Karpas-422 (cell line): ENCODE measurements around the gene CBL. TPM values are rescaled to one million over a fixed set of nuclear protein-coding genes. Genes with fewer than 3 reads are reported as not detected.
"Not testable (repeated sequence)": the region's sequence is repeated elsewhere in the genome, so short reads cannot be mapped to it uniquely, and the experiment has no call there.

ENCODE experiments used
- DNase-seq: peaks from one replicate; pipeline ENCODE4 v3.0.0-alpha.2; 2015
- H2AFZ ChIP-seq: fragments of 200-600 bp; sonication (generic); 2 replicates; pipeline ENCODE4 v1.6.1; 2014; ENCODE audit warnings: antibody characterized with exemption, low read length, mixed read lengths
- H3K27ac ChIP-seq: fragments of 200-600 bp; sonication (generic); 2 replicates; pipeline ENCODE4 v1.5.1; 2014; ENCODE audit warnings: mild to moderate bottlenecking, low read length, moderate library complexity
- H3K27me3 ChIP-seq: fragments of 200-600 bp; sonication (generic); 2 replicates; pipeline ENCODE4 v1.6.1; 2014; ENCODE audit warnings: low read length, mixed read lengths
- H3K36me3 ChIP-seq: fragments of 200-600 bp; sonication (generic); 2 replicates; pipeline ENCODE4 v1.6.1; 2014; ENCODE audit warnings: low read length, mixed read lengths; ENCODE audit not compliant: insufficient read depth
- H3K4me1 ChIP-seq: fragments of 200-600 bp; sonication (generic); 2 replicates; pipeline ENCODE4 v1.6.1; 2014; ENCODE audit warnings: mild to moderate bottlenecking, low read length, mixed read lengths
- H3K4me2 ChIP-seq: fragments of 200-600 bp; sonication (generic); 2 replicates; pipeline ENCODE4 v1.6.1; 2014; ENCODE audit warnings: low read length, low read depth, mild to moderate bottlenecking; ENCODE audit not compliant: poor library complexity, severe bottlenecking
- H3K4me3 ChIP-seq: fragments of 200-600 bp; sonication (generic); 2 replicates; pipeline ENCODE4 v1.5.1; 2014; ENCODE audit warnings: mild to moderate bottlenecking, antibody characterized with exemption, low read length, mixed read lengths
- H3K79me2 ChIP-seq: fragments of 200-600 bp; sonication (generic); 2 replicates; pipeline ENCODE4 v1.6.1; 2014; ENCODE audit warnings: mild to moderate bottlenecking, low read length, mixed read lengths
- H3K9ac ChIP-seq: fragments of 200-600 bp; sonication (generic); 2 replicates; pipeline ENCODE4 v1.6.0; 2014; ENCODE audit warnings: low read length
- H3K9me2 ChIP-seq: fragments of 200-600 bp; sonication (generic), shearing (Covaris generic); replicated peaks from 2 replicates; pipeline ENCODE4 v1.6.0; 2014; ENCODE audit warnings: mild to moderate bottlenecking, low read length, moderate library complexity; ENCODE audit not compliant: insufficient read depth
- H3K9me3 ChIP-seq: fragments of 300-700, 200-600 bp; sonication (generic); 2 replicates; pipeline ENCODE4 v1.6.1; 2014; ENCODE audit warnings: low read length, mixed read lengths
- H4K20me1 ChIP-seq: fragments of 200-600 bp; sonication (generic); 2 replicates; pipeline ENCODE4 v1.6.1; 2014; ENCODE audit warnings: mild to moderate bottlenecking, antibody characterized with exemption, low read length, low read depth; ENCODE audit not compliant: insufficient read depth
- total RNA-seq: library from RNA; depleted of rRNA; stranded (reverse); fragments of >200 nt; shearing (Covaris generic); gene quantifications from 2 replicates; pipeline ENCODE4 v1.2.3, GENCODE V29; 2014; ENCODE audit warnings: low replicate concordance; rRNA removed

Gene CBL
- 18.0 and 34.0 TPM in 2 replicates for total RNA-seq

DNA sequence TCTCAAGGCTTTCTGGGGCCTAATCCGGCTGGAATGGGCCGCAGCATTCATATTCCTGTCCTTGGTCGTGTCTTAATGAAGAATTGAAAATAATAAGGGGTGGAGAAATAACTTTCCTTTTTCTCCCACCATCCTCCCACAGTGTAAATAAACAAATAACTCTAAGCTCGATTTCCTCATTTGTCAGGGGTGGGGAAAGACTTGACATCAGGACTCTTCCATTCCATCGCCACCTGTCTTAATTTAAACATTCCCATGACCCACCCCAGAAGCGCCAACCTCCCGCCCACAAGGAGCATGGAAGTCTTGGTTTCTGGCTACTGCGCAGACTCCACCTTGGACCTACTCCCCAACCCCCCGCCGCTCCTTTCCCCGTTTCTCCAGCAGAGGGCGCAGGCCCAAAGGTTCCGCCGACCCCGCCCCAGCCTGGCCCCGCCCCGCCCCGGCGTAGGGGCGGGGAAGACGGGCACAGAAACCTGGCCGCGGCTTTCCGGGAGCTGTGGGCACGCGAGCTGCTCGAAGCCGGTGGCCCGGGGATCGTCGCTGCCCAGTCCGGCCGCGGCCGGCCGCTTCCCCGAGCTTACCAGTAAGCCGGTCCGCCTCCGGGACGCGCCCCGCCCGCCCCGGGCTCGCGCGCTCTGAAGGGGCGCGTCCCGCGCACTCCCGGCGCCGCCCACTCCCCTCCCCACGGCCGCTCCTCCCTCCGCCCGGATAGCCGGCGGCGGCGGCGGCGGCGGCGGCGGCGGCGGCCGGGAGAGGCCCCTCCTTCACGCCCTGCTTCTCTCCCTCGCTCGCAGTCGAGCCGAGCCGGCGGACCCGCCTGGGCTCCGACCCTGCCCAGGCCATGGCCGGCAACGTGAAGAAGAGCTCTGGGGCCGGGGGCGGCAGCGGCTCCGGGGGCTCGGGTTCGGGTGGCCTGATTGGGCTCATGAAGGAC lies at the start of gene CBL:
CBL (plus strand) TSS at position 766 of the 937 bp plus-strand sequence; CDS start at position 845, 79 bp downstream.
- H3K4me1 ChIP-seq: peaks cover 24% of the 10 kb centered on the region
- H3K9me2 ChIP-seq: no peaks in the 10 kb centered on the region
- peak within 1 kb of the TSS; percentile 77 for H3K27ac ChIP-seq
- peak within 1 kb of the TSS; percentile 88 for H3K9ac ChIP-seq
- DNase-seq: peak; percentile 93
- H3K9me3 ChIP-seq: no peaks in the 10 kb centered on the region
- H4K20me1 ChIP-seq: no peaks in the 10 kb centered on the region
- peaks cover 45% of the 10 kb centered on the region for H3K79me2 ChIP-seq
- H2AFZ ChIP-seq: peak within 1 kb of the TSS; percentile 43
- H3K27me3 ChIP-seq: no peaks in the 10 kb centered on the region
- peak within 1 kb of the TSS; percentile 84 for H3K4me2 ChIP-seq
- peak within 1 kb of the TSS; percentile 90 for H3K4me3 ChIP-seq
- no peaks in the 10 kb centered on the region for H3K36me3 ChIP-seq

- H3K9me2 ChIP-seq: no peaks in the 10 kb centered on the region
- no peak overlapping the region for H3K27ac ChIP-seq
- peaks cover 3% of the 10 kb centered on the region; the same call in 1 of the 2 replicates for H3K4me1 ChIP-seq
- H4K20me1 ChIP-seq: no peaks in the 10 kb centered on the region
- no peak for DNase-seq
- no peaks in the 10 kb centered on the region for H3K9me3 ChIP-seq
- no peak overlapping the region for H3K4me2 ChIP-seq
- no peaks in the 10 kb centered on the region for H3K27me3 ChIP-seq
- H2AFZ ChIP-seq: no peak overlapping the region
- no peaks in the 10 kb centered on the region for H3K36me3 ChIP-seq
- no peak overlapping the region for H3K9ac ChIP-seq
- no peak overlapping the region for H3K4me3 ChIP-seq
- H3K79me2 ChIP-seq: no peaks in the 10 kb centered on the region
Measured at GRCh38 chr11:119156496-119156895, 49.6 kb upstream of the CBL start.

DNA sequence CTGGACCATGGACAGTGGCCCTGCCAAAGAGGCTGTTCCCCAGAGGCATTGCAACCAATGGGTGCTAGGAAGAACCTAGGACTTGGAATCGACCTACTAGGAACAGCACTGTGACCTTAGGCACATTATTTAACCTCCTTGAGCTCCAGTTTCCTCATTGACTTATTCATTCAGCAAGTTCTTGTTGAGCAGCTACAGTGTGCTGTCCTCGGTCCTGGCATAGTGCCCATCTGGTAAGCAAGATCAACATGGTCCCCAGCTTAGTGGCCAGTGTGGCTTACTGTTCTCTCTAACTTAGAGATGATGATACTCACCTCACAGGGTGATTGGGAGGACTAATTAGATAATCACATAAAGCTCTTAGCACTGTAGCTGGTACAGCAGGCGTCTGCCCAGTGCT lies 49.1 kb upstream of the CBL start:
- DNase-seq: no peak
- no peak overlapping the region for H3K9ac ChIP-seq

GRCh38 chr11:119158467-119158866 lies 47.7 kb upstream of the CBL start:
- Histone ChIP-seq H2AFZ (no peak overlapping the region), H3K79me2 (no peaks in the 10 kb centered on the region), H3K4me3 (no peak overlapping the region), H3K9me2 (no peaks in the 10 kb centered on the region), H3K27ac (no peak overlapping the region), H3K36me3 (no peaks in the 10 kb centered on the region), H3K4me1 (peaks cover 3% of the 10 kb centered on the region; the same call in 1 of the 2 replicates), H3K9me3 (no peaks in the 10 kb centered on the region), H3K4me2 (no peak overlapping the region), H3K9ac (no peak overlapping the region), H4K20me1 (no peaks in the 10 kb centered on the region), H3K27me3 (no peaks in the 10 kb centered on the region)
- no peak for DNase-seq

More for the DNA sequence above, 49.1 kb upstream of the CBL start:
- H3K4me2 ChIP-seq: no peak overlapping the region
- no peaks in the 10 kb centered on the region for H3K9me2 ChIP-seq
- no peaks in the 10 kb centered on the region for H3K36me3 ChIP-seq
- no peak overlapping the region for H2AFZ ChIP-seq
- H3K27ac ChIP-seq: no peak overlapping the region
- no peaks in the 10 kb centered on the region for H3K79me2 ChIP-seq
- H4K20me1 ChIP-seq: no peaks in the 10 kb centered on the region
- no peaks in the 10 kb centered on the region for H3K9me3 ChIP-seq
- no peak overlapping the region for H3K4me3 ChIP-seq
- H3K4me1 ChIP-seq: peaks cover 3% of the 10 kb centered on the region; the same call in 1 of the 2 replicates
- no peaks in the 10 kb centered on the region for H3K27me3 ChIP-seq

DNA sequence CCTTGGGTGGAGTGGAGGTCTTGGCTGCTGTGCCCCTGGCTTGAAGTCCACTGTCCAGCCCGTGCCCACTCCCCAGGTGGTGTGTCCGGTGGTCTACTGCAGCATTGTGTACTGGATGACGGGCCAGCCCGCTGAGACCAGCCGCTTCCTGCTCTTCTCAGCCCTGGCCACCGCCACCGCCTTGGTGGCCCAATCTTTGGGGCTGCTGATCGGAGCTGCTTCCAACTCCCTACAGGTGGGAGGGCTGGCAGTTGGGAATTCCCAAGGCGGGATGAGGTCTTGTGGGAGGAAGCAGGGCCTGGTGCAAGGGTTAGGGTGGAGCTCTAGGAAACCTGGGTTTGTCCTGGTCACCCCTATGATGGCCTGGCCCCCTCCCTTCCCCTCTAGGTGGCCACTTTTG lies 46.0 kb upstream of the CBL start:
- H3K27me3 ChIP-seq: no peaks in the 10 kb centered on the region
- no peak overlapping the region for H3K4me2 ChIP-seq

GRCh38 chr11:119161871-119162270 lies 44.3 kb upstream of the CBL start:
- Histone ChIP-seq H3K27ac (no peak overlapping the region), H3K9ac (no peak overlapping the region), H3K4me2 (no peak overlapping the region), H3K9me3 (no peaks in the 10 kb centered on the region), H3K27me3 (no peaks in the 10 kb centered on the region), H3K9me2 (no peaks in the 10 kb centered on the region), H3K79me2 (no peaks in the 10 kb centered on the region), H3K4me3 (no peak overlapping the region), H4K20me1 (no peaks in the 10 kb centered on the region), H2AFZ (no peak overlapping the region), H3K4me1 (no peaks in the 10 kb centered on the region), H3K36me3 (no peaks in the 10 kb centered on the region)
- no peak for DNase-seq

More for the DNA sequence above, 46.0 kb upstream of the CBL start:
- Histone ChIP-seq H4K20me1 (no peaks in the 10 kb centered on the region), H3K9me2 (no peaks in the 10 kb centered on the region), H2AFZ (no peak overlapping the region), H3K4me1 (peaks cover 3% of the 10 kb centered on the region; the same call in 1 of the 2 replicates), H3K79me2 (no peaks in the 10 kb centered on the region), H3K27ac (no peak overlapping the region), H3K9ac (no peak overlapping the region), H3K4me3 (no peak overlapping the region), H3K9me3 (no peaks in the 10 kb centered on the region), H3K36me3 (no peaks in the 10 kb centered on the region)
- no peak for DNase-seq

GRCh38 chr11:119166368-119167076 lies 39.6 kb upstream of the CBL start:
- no peak for DNase-seq
- H4K20me1 ChIP-seq: no peaks in the 10 kb centered on the region
- H2AFZ ChIP-seq: no peak overlapping the region
- H3K9ac ChIP-seq: no peak overlapping the region
- no peaks in the 10 kb centered on the region for H3K79me2 ChIP-seq
- H3K27ac ChIP-seq: no peak overlapping the region
- H3K27me3 ChIP-seq: no peaks in the 10 kb centered on the region
- H3K36me3 ChIP-seq: no peaks in the 10 kb centered on the region
- H3K9me3 ChIP-seq: no peaks in the 10 kb centered on the region
- H3K4me3 ChIP-seq: no peak overlapping the region
- peaks cover 3% of the 10 kb centered on the region for H3K4me1 ChIP-seq
- H3K4me2 ChIP-seq: no peak overlapping the region
- no peaks in the 10 kb centered on the region for H3K9me2 ChIP-seq

GRCh38 chr11:119167077-119167458 lies 39.1 kb upstream of the CBL start:
- H3K9me2 ChIP-seq, H3K27me3 ChIP-seq, H3K4me3 ChIP-seq, H4K20me1 ChIP-seq, H3K27ac ChIP-seq, H3K79me2 ChIP-seq, DNase-seq, H3K9me3 ChIP-seq, H3K9ac ChIP-seq, H3K4me2 ChIP-seq, H3K4me1 ChIP-seq, H2AFZ ChIP-seq, H3K36me3 ChIP-seq: not testable (repeated sequence)
